ENCODE measurements around the gene DNAJC18. TPM values are rescaled to one million over a fixed set of nuclear protein-coding genes. Genes with fewer than 3 reads are reported as not detected.
A peak's percentile ranks its signal among the peaks of the same experiment; 100 is the strongest.

Gene DNAJC18
- total RNA-seq, 4 donors from 2014 or later, result 7.6 to 27.7 (median 14.5) TPM

DNA sequence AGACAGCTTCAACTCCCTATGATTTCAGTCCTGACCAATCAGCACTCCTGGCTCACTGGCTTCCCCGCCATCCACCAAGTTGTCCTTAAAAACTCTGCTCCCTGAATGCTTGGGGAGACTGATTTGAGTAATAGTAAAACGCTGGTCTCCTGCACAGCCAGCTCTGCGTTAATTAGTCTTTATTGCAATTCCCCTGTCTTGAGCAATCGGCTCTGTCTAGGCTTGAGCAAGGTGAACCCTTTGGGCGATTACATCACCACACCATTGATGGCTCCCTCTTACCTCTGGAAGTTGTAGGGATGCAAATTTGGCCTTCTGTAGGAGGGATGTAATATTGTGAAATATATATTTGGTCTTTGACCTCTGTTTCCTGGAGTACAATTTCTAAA is 53.3 kb downstream of the DNAJC18 start:
- Histone ChIP-seq H3K4me3 (no peak overlapping the region), H3K36me3 (no peaks in the 10 kb centered on the region), H3K27me3 (no peaks in the 10 kb centered on the region), H3K4me1 (peaks cover 0 to 31% (median 13%) of the 10 kb centered on the region in 3 donors), H3K9me3 (no peaks in the 10 kb centered on the region), H3K27ac (no peak overlapping the region)
- TF ChIP-seq, protein P1, sequence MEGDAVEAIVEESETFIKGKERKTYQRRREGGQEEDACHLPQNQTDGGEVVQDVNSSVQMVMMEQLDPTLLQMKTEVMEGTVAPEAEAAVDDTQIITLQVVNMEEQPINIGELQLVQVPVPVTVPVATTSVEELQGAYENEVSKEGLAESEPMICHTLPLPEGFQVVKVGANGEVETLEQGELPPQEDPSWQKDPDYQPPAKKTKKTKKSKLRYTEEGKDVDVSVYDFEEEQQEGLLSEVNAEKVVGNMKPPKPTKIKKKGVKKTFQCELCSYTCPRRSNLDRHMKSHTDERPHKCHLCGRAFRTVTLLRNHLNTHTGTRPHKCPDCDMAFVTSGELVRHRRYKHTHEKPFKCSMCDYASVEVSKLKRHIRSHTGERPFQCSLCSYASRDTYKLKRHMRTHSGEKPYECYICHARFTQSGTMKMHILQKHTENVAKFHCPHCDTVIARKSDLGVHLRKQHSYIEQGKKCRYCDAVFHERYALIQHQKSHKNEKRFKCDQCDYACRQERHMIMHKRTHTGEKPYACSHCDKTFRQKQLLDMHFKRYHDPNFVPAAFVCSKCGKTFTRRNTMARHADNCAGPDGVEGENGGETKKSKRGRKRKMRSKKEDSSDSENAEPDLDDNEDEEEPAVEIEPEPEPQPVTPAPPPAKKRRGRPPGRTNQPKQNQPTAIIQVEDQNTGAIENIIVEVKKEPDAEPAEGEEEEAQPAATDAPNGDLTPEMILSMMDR (IDR thresholded peaks at IDR 0.05), result no peak
- TF ChIP-seq EP300 (IDR thresholded peaks at IDR 0.05) (no peak), POLR2A (IDR thresholded peaks at IDR 0.05) (no peak), POLR2AphosphoS5 (IDR thresholded peaks at IDR 0.05) (no peak)
- WGBS, 2 donors (ENCODE audit: low coverage in 1 of 2), result 88 to 91% methylated on average over 4 to 5 of the region's 5 CpGs
- ATAC-seq, result no peak

DNA sequence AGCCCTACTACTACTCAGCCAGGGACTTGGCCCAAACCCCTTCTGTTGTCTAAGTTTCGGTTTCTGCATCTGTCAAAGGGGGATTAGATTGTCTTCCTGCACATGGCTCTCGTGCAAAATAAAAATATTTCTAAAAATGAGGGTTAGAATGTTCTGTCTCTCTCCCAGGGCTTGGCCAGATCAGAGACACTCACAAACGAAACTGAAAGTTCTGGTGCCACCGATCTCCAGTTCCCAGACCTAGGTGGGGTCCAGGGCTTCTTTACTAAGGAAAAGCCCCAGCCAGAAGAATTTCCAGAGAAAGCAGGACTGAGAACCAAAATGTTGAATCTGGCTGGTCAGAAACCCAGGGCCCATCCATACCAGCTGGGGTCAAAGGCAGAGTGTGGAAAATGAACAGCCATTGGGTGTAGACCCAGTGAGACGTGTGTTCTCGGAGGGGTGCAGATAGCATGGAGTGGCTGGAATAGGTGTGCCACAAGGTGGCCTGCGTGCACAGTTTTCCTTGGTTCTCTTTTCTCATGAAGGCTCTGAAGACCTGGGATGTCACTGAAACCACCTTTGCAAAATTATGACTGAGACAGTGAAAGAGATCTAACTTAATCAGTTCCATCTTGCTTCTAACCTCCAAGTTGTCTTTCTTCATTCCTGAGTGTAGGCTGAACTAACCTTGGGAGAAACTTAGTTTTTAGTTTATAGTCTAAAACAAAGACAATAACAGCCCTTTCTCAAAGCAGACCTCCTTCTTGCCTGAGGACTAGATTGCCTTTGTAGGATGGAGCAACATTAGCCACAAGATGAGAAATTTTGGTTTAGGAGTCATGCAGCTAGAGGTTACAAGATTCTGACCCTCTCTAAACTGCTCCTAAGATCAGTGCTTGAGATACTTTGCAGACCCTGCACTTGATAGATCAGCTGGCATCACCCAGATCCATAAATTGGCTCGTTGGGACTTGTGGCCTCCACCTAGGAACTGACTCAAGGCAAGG is 54.0 kb downstream of the DNAJC18 start:
- Histone ChIP-seq H3K27ac (peak overlapping the region in 3 of 4 donors; percentile 55 to 62 (median 62)), H3K36me3 (no peaks in the 10 kb centered on the region), H3K27me3 (no peaks in the 10 kb centered on the region), H3K9me3 (no peaks in the 10 kb centered on the region), H3K4me1 (peaks cover 0 to 24% (median 13%) of the 10 kb centered on the region in 3 donors), H3K4me3 (peak overlapping the region in 1 of 2 donors; percentile 37)
- 41 to 57% methylated on average over 3 to 5 of the region's 8 CpGs for WGBS, 2 donors (ENCODE audit: low coverage in 1 of 2)
- no peak for ATAC-seq
- no peak for TF ChIP-seq EP300 (IDR thresholded peaks at IDR 0.05)
- TF ChIP-seq, protein P1 (IDR thresholded peaks at IDR 0.05), result peak in 1 of 4 experiments; percentile 30

DNA sequence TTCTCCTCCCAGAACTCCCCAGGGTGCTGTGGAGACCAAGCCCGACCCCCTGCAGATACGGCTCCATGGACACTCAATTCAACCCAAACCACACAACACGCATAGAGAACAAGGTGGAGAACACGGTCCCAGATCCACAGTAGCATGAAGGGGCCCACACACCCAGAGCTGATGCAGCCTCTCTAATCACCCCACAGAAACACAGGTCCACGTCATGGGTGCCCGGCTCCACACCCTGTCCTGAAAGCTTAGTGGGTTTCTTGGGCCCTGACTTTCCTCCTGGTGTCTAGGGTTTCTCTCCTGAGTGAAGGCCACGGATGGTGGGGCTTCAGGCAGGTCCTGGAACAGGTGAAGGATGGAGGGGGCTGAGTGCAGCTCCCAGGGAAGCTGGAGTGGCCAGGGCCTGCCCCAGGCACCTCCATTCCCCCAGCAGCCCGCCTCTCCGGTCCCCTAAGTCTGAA is 54.7 kb downstream of the DNAJC18 start:
- Histone ChIP-seq H3K27me3 (no peaks in the 10 kb centered on the region), H3K9me3 (no peaks in the 10 kb centered on the region), H3K4me3 (peak overlapping the region in 1 of 2 donors; percentile 37), H3K4me1 (peaks cover 0 to 24% (median 13%) of the 10 kb centered on the region in 3 donors), H3K27ac (peak overlapping the region in 3 of 4 donors; percentile 55 to 62 (median 62)), H3K36me3 (no peaks in the 10 kb centered on the region)
- no peak for TF ChIP-seq POLR2AphosphoS5 (IDR thresholded peaks at IDR 0.05)
- TF ChIP-seq POLR2A (IDR thresholded peaks at IDR 0.05), result no peak
- TF ChIP-seq EP300 (IDR thresholded peaks at IDR 0.05), result no peak
- TF ChIP-seq, protein P1 (IDR thresholded peaks at IDR 0.05), result no peak
- WGBS, 2 donors (ENCODE audit: low coverage in 1 of 2), result 40% methylated on average over 1 of the region's 9 CpGs; no CpG with 5 or more reads in 1 of the 2 donors
- ATAC-seq, result no peak

DNA sequence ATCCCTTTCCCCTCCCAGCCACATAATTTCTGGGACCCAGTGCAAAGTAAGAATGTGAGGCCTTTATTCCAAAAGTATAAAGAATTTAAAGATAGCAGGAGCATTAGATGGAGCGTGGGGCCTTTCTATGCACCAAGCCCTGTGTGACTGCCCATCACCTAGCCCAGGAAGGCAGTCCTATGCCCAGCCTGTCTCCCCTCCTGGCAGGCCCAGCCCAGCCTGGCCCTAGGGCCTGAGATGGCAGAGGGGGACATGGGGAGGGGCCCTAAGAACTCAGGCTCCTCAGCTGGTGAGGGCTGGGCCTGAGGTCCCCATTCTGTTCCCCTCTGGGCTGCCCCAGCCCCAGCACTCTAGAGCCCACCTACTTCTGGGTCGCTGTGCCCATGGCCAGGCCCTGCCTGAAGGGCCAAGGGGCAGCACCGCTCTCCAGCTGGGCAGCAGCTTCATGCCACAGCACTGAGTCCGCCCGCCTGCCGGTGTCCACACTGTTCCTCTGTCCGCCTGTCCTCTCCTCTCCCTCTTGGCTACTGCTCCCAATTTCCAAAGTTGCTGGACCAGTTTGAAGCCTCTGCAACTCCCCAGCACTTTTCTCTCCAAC is 55.2 kb downstream of the DNAJC18 start:
- no peaks in the 10 kb centered on the region for H3K36me3 ChIP-seq
- no peaks in the 10 kb centered on the region for H3K27me3 ChIP-seq
- no peaks in the 10 kb centered on the region for H3K9me3 ChIP-seq
- H3K4me3 ChIP-seq, result no peak overlapping the region
- peaks cover 0 to 24% (median 13%) of the 10 kb centered on the region in 3 donors for H3K4me1 ChIP-seq
- no peak for ATAC-seq
- peak overlapping the region in 2 of 4 donors; percentile 10 to 62 for H3K27ac ChIP-seq
- WGBS, 2 donors (ENCODE audit: low coverage in 1 of 2), result no CpG with 5 or more reads among the region's 7 CpGs
- no peak for TF ChIP-seq POLR2A (IDR thresholded peaks at IDR 0.05)
- TF ChIP-seq, protein P1 (IDR thresholded peaks at IDR 0.05), result no peak
- TF ChIP-seq EP300 (IDR thresholded peaks at IDR 0.05), result no peak
- no peak for TF ChIP-seq POLR2AphosphoS5 (IDR thresholded peaks at IDR 0.05)

Measured in gastroesophageal sphincter (tissue), 4 donors.